Activated naive CD4-positive, alpha-beta T cell treated with anti-CD3 and anti-CD28 coated beads, Interleukin-2, amount 50 U/mL, for 72 hours (primary cell): Measurements from ENCODE around the gene NBEA. TPM values are rescaled to one million over a fixed set of nuclear protein-coding genes. Genes with fewer than 3 reads are reported as not detected.
"Not testable (repeated sequence)": the region's sequence is repeated elsewhere in the genome, so short reads cannot be mapped to it uniquely, and the experiment has no call there.

Experiments
- ATAC-seq, 2 donors: fragments of 150-1000 bp; cut with Tn5 transposase; 2 replicates each; pipeline ENCODE4 v1.10.0; 2021; ENCODE audit warnings: mild to moderate bottlenecking in 2 of 2, moderate library complexity in 2 of 2
- DNase-seq, 2 donors: peaks; one replicate each; pipeline ENCODE4 v3.0.0; 2021 to 2022; ENCODE audit warnings: low spot score in 2 of 2
- H3K27ac Mint-ChIP-seq, 2 donors: one replicate each; pipeline ENCODE4 v1.8.0; 2022; ENCODE audit warnings: mild to moderate bottlenecking in 2 of 2, mixed read lengths in 2 of 2
- H3K36me3 Mint-ChIP-seq, 2 donors: one replicate each; pipeline ENCODE4 v1.8.0; 2022; ENCODE audit warnings: mixed read lengths in 2 of 2
- H3K9me3 Mint-ChIP-seq, 2 donors: one replicate each; pipeline ENCODE4 v1.8.0; 2022; ENCODE audit warnings: mixed read lengths in 2 of 2
- total RNA-seq, 2 donors: library from RNA; stranded (reverse); gene quantifications; one replicate each; pipeline ENCODE4 v1.2.3, GENCODE V29; 2022

Gene NBEA, protein sequence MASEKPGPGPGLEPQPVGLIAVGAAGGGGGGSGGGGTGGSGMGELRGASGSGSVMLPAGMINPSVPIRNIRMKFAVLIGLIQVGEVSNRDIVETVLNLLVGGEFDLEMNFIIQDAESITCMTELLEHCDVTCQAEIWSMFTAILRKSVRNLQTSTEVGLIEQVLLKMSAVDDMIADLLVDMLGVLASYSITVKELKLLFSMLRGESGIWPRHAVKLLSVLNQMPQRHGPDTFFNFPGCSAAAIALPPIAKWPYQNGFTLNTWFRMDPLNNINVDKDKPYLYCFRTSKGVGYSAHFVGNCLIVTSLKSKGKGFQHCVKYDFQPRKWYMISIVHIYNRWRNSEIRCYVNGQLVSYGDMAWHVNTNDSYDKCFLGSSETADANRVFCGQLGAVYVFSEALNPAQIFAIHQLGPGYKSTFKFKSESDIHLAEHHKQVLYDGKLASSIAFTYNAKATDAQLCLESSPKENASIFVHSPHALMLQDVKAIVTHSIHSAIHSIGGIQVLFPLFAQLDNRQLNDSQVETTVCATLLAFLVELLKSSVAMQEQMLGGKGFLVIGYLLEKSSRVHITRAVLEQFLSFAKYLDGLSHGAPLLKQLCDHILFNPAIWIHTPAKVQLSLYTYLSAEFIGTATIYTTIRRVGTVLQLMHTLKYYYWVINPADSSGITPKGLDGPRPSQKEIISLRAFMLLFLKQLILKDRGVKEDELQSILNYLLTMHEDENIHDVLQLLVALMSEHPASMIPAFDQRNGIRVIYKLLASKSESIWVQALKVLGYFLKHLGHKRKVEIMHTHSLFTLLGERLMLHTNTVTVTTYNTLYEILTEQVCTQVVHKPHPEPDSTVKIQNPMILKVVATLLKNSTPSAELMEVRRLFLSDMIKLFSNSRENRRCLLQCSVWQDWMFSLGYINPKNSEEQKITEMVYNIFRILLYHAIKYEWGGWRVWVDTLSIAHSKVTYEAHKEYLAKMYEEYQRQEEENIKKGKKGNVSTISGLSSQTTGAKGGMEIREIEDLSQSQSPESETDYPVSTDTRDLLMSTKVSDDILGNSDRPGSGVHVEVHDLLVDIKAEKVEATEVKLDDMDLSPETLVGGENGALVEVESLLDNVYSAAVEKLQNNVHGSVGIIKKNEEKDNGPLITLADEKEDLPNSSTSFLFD (N-terminal part only)
- total RNA-seq: under 1 TPM; 0.37 to 0.84 TPM

GRCh38 chr13:34941835-34942731 lies at the start of gene NBEA:
Gene NBEA (plus strand): TSS chr13:34942270. CDS start chr13:34942821, 551 bp downstream.
- H3K9me3 Mint-ChIP-seq: no peaks in the 10 kb centered on the region
- peak; percentile 75 to 78 for DNase-seq
- no peaks in the 10 kb centered on the region for H3K36me3 Mint-ChIP-seq
- peak within 1 kb of the TSS in 1 of 2 donors; percentile 79 for H3K27ac Mint-ChIP-seq
- ATAC-seq: peak; percentile 69 to 72

- H3K9me3 Mint-ChIP-seq: no peaks in the 10 kb centered on the region
- ATAC-seq: no peak
- no peak for DNase-seq
- H3K27ac Mint-ChIP-seq: no peak overlapping the region
- no peaks in the 10 kb centered on the region for H3K36me3 Mint-ChIP-seq
Observed at GRCh38 chr13:34894756-34895155, 47.3 kb upstream of the NBEA start.

DNA sequence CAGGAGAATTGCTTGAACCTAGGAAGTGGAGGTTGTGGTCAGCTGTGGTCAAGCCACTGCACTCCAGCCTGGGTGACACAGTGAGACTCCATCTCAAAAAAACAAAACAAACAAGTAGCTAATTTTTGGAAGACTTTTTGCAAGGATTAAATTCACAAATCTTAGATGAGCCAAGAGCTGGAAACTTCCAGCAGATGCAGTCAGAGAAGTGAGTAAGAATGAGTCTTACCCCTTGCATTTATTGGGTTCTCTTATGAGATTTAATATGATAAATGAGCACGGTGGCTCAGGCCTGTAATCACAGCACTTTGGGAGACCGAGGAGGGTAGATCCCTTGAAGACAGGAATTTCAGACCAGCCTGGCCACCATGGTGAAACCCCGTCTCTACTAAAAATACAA lies 44.9 kb upstream of the NBEA start:
- Mint-ChIP-seq H3K9me3 (no peaks in the 10 kb centered on the region), H3K36me3 (no peaks in the 10 kb centered on the region), H3K27ac (no peak overlapping the region)
- ATAC-seq (no peak), DNase-seq (no peak)

GRCh38 chr13:34899888-34900287 lies 42.2 kb upstream of the NBEA start:
- DNase-seq (no peak), ATAC-seq (no peak)
- Mint-ChIP-seq H3K27ac (no peak overlapping the region), H3K9me3 (no peaks in the 10 kb centered on the region), H3K36me3 (no peaks in the 10 kb centered on the region)

DNA sequence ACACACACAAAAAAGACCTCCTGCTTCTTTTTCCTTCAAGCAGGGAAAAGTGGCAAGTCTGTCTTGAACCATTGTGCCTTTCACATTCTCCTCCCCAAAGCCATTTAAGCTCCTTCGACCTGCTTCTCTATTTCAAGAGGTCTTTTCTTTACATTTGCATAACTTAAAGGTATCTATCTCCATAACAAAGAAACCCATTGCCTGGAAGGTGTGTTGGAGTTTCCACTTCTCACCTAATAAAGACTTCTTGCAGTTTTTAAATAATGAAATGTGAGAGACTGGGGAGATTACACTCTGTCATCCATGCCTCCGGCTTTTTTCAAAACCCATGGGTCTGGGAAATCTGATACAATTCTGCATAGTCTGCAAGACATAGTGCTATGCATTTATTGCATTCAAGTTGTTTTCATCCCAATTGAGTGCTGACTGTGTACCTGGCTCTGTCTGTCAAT lies 41.8 kb upstream of the NBEA start:
- Mint-ChIP-seq H3K9me3 (no peaks in the 10 kb centered on the region), H3K36me3 (no peaks in the 10 kb centered on the region)
- no peak for DNase-seq

DNA sequence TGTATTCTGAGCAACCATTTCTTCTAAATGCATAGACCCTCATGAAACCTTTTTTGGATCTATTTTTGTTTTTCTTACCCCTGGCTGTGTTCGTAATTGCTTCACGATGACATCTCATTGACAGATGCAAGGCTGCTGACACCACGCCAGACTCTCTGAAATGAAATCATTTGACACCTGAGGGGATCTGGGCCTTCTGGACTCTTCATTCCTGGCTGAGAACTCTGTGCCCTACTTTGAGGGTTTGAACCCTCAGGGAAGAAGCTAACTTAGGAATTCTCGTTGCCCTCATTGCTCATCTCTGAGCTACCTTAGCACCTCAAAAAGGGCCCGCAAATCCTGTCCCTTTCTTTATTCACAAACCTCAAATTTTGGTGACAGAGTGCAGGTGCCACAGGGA lies 40.5 kb upstream of the NBEA start:
- no peaks in the 10 kb centered on the region for H3K36me3 Mint-ChIP-seq

More for the DNA sequence above, 41.8 kb upstream of the NBEA start:
- no peak for ATAC-seq
- no peak overlapping the region for H3K27ac Mint-ChIP-seq

GRCh38 chr13:34911159-34911558 lies 30.9 kb upstream of the NBEA start:
- Mint-ChIP-seq H3K36me3 (no peaks in the 10 kb centered on the region), H3K9me3 (peaks cover 0 to 4% of the 10 kb centered on the region in 2 donors), H3K27ac (no peak overlapping the region)
- no peak for DNase-seq
- ATAC-seq: no peak

More for the DNA sequence above, 40.5 kb upstream of the NBEA start:
- no peak for DNase-seq
- ATAC-seq: no peak
- Mint-ChIP-seq H3K27ac (no peak overlapping the region), H3K9me3 (no peaks in the 10 kb centered on the region)

- Mint-ChIP-seq H3K9me3 (peaks cover 0 to 4% of the 10 kb centered on the region in 2 donors), H3K36me3 (no peaks in the 10 kb centered on the region), H3K27ac (no peak overlapping the region)
- ATAC-seq: no peak
- DNase-seq: no peak
Observed at GRCh38 chr13:34913040-34913439, 29.0 kb upstream of the NBEA start.

DNA sequence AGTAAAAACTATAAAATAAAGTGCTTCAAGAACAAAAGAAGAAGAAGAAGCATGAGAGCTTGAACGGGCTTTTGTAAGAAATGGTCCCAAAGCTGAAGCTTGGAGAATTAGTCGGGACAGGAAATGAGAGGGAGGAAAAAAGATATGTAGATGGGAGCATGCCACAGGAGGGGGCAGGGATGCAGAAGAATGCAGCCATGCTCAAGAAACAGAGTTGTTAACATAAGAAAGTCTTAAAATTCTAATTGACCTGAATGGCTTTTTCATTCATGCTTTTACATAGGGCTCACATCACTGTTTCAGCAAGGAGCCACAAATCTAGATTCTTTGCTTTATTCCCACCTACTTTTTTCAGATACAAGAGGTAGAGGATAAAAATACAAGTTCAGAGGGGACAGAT lies 27.7 kb upstream of the NBEA start:
- H3K9me3 Mint-ChIP-seq: peaks cover 0 to 4% of the 10 kb centered on the region in 2 donors
- H3K27ac Mint-ChIP-seq: no peak overlapping the region
- no peaks in the 10 kb centered on the region for H3K36me3 Mint-ChIP-seq
- DNase-seq: no peak
- ATAC-seq: no peak

- ATAC-seq: no peak
- H3K36me3 Mint-ChIP-seq: peaks cover 0 to 5% of the 10 kb centered on the region in 2 donors
- no peaks in the 10 kb centered on the region for H3K9me3 Mint-ChIP-seq
- DNase-seq: no peak
- no peak overlapping the region for H3K27ac Mint-ChIP-seq
Observed at GRCh38 chr13:34926508-34926907, 15.6 kb upstream of the NBEA start.

- not testable (repeated sequence) for H3K9me3 Mint-ChIP-seq, ATAC-seq, DNase-seq, H3K27ac Mint-ChIP-seq
- H3K36me3 Mint-ChIP-seq: peaks cover 0 to 12% of the 10 kb centered on the region in 2 donors
Observed at GRCh38 chr13:34928676-34929075, 13.4 kb upstream of the NBEA start.

GRCh38 chr13:34931572-34931971 lies 10.5 kb upstream of the NBEA start:
- DNase-seq: no peak
- Mint-ChIP-seq H3K9me3 (peaks cover 5 to 7% of the 10 kb centered on the region in 2 donors), H3K36me3 (peaks cover 0 to 12% of the 10 kb centered on the region in 2 donors), H3K27ac (no peak overlapping the region)
- no peak for ATAC-seq

DNA sequence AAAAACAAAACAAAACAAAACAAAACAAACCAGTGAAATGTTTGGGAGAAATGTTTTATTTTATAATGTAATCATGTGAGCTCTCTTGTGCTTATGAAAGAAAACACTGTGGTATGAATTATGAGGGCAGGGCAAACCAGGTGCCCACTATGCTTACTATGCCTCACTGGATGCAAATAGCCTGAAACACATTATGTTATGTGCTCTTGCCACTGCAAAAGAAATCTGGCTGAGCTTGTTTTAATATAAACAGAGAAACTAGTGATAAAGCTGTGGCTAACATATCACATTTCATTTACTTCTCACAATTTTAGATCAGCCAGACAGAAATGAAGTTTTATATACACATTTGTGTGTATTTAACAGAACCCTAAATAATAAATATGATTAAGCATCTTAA lies 8.7 kb upstream of the NBEA start:
- DNase-seq (no peak), ATAC-seq (no peak)
- Mint-ChIP-seq H3K36me3 (peaks cover 0 to 12% of the 10 kb centered on the region in 2 donors), H3K27ac (no peak overlapping the region), H3K9me3 (peaks cover 5 to 7% of the 10 kb centered on the region in 2 donors)

DNA sequence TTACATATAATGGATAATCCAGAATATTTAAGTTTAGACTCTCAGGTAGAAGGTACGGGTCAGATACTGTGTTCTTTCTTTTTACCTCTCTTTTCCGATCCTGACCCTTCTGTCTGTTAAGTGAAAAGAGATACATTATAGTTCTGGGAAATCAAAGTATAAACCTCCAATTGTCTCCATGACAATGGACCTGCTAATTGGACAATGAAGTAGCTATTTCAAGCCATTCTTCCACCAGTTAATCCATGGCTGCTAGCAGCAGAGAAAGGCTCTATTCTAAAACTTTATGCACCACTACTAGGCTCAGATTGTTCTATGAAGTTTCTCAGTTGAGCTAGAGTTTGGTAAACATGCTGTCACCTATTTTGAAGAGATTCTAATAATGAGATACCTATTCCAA lies 8.3 kb upstream of the NBEA start:
- peaks cover 5 to 7% of the 10 kb centered on the region in 2 donors for H3K9me3 Mint-ChIP-seq
- ATAC-seq (no peak), DNase-seq (no peak)
- no peak overlapping the region for H3K27ac Mint-ChIP-seq
- peaks cover 0 to 9% of the 10 kb centered on the region in 2 donors for H3K36me3 Mint-ChIP-seq

GRCh38 chr13:34935841-34936240 lies 6.2 kb upstream of the NBEA start:
- no peak overlapping the region for H3K27ac Mint-ChIP-seq
- H3K36me3 Mint-ChIP-seq: peaks cover 0 to 7% of the 10 kb centered on the region in 2 donors
- DNase-seq (no peak), ATAC-seq (no peak)
- H3K9me3 Mint-ChIP-seq: peaks cover 5 to 7% of the 10 kb centered on the region in 2 donors

GRCh38 chr13:34939771-34940170 lies 2.3 kb upstream of the NBEA start:
- no peak for ATAC-seq
- no peak overlapping the region for H3K27ac Mint-ChIP-seq

More at GRCh38 chr13:34939771-34940170, 2.3 kb upstream of the NBEA start:
- H3K36me3 Mint-ChIP-seq: no peaks in the 10 kb centered on the region
- no peak for DNase-seq
- no peaks in the 10 kb centered on the region for H3K9me3 Mint-ChIP-seq
